Measurements from ENCODE around the gene COMMD9.
A peak's percentile ranks its signal among the peaks of the same experiment; 100 is the strongest.
"Not testable (repeated sequence)": the region's sequence is repeated elsewhere in the genome, so short reads cannot be mapped to it uniquely, and the experiment has no call there.

Gene COMMD9

GRCh38 chr11:36289226-36289852, at the start of gene COMMD9:
COMMD9 (minus strand) TSS chr11:36289424; CDS start chr11:36289412, 12 bp downstream.
- Histone ChIP-seq H3K36me3 (ENCODE audit: insufficient read depth, low read length) (no peaks in the 10 kb centered on the region), H3K4me1 (ENCODE audit: insufficient read depth, low read length) (peaks cover 9% of the 10 kb centered on the region), H3K4me3 (ENCODE audit: low read length) (peak within 1 kb of the TSS; percentile 76), H3K27me3 (ENCODE audit: insufficient read depth, low read length) (no peaks in the 10 kb centered on the region), H3K9me3 (ENCODE audit: low read length) (no peaks in the 10 kb centered on the region), H2AFZ (ENCODE audit: low read depth, low read length) (peak within 1 kb of the TSS; percentile 62)

DNA sequence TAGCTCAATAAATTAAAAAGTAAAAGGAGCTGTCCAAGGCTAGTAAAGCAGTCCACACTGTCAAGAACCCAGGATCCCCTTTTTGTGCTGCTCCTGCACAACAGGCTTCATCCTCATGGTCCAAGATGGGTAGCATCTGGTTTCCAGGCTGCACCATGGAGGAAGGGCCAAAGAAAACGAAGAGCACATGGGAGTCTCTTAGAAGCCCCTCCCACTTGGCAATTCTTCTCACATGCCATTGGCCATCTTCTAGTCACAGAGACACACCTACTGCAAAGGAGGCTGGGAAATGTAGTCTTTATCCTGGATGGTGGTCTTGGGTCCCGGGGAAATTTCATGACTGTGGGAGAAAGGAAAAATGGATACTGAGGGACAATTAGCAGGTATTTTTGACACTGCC, 44.7 kb upstream of the COMMD9 start:
- Histone ChIP-seq H3K9me3 (ENCODE audit: low read length) (no peaks in the 10 kb centered on the region), H3K4me1 (ENCODE audit: insufficient read depth, low read length) (no peaks in the 10 kb centered on the region), H3K27me3 (ENCODE audit: insufficient read depth, low read length) (no peaks in the 10 kb centered on the region), H3K4me3 (ENCODE audit: low read length) (no peak overlapping the region), H2AFZ (ENCODE audit: low read depth, low read length) (no peak overlapping the region), H3K36me3 (ENCODE audit: insufficient read depth, low read length) (no peaks in the 10 kb centered on the region)

DNA sequence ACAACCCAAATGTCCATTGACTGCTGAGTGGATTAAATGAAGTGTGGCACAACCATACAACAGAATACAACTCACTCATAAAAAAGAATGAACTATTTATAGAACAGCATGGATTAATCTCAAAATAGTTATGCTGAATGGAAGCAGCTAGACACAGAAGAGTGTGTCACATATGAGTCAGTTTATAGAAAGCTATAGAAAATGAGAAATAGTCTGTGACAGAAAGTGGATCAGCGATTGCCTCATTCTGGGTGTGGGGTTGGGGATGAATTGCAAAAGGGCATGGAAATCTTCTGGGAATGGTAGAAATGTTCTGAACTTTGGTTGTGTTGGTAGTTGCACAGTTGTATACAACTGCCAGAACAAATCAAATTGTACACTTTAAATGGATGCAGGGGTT, 44.2 kb upstream of the COMMD9 start:
- Histone ChIP-seq H3K4me1 (ENCODE audit: insufficient read depth, low read length) (no peaks in the 10 kb centered on the region), H3K36me3 (ENCODE audit: insufficient read depth, low read length) (no peaks in the 10 kb centered on the region), H2AFZ (ENCODE audit: low read depth, low read length) (no peak overlapping the region), H3K9me3 (ENCODE audit: low read length) (no peaks in the 10 kb centered on the region), H3K27me3 (ENCODE audit: insufficient read depth, low read length) (no peaks in the 10 kb centered on the region), H3K4me3 (ENCODE audit: low read length) (no peak overlapping the region)

GRCh38 chr11:36330411-36330810, 41.2 kb upstream of the COMMD9 start:
- Histone ChIP-seq H2AFZ (ENCODE audit: low read depth, low read length) (no peak overlapping the region), H3K27me3 (ENCODE audit: insufficient read depth, low read length) (no peaks in the 10 kb centered on the region), H3K4me1 (ENCODE audit: insufficient read depth, low read length) (no peaks in the 10 kb centered on the region), H3K36me3 (ENCODE audit: insufficient read depth, low read length) (no peaks in the 10 kb centered on the region), H3K9me3 (ENCODE audit: low read length) (no peaks in the 10 kb centered on the region), H3K4me3 (ENCODE audit: low read length) (no peak overlapping the region)

- H2AFZ ChIP-seq (ENCODE audit: low read depth, low read length) = no peak overlapping the region
- no peaks in the 10 kb centered on the region for H3K36me3 ChIP-seq (ENCODE audit: insufficient read depth, low read length)
- H3K4me3 ChIP-seq (ENCODE audit: low read length) = no peak overlapping the region
- H3K9me3 ChIP-seq (ENCODE audit: low read length) = no peaks in the 10 kb centered on the region
- H3K27me3 ChIP-seq (ENCODE audit: insufficient read depth, low read length) = no peaks in the 10 kb centered on the region
- H3K4me1 ChIP-seq (ENCODE audit: insufficient read depth, low read length) = no peaks in the 10 kb centered on the region
These were observed 39.9 kb upstream of the COMMD9 start for GRCh38 chr11:36328966-36329673.

GRCh38 chr11:36326524-36327419, 37.5 kb upstream of the COMMD9 start:
- no peaks in the 10 kb centered on the region for H3K36me3 ChIP-seq (ENCODE audit: insufficient read depth, low read length)
- no peaks in the 10 kb centered on the region for H3K4me1 ChIP-seq (ENCODE audit: insufficient read depth, low read length)
- no peak overlapping the region for H2AFZ ChIP-seq (ENCODE audit: low read depth, low read length)
- H3K27me3 ChIP-seq (ENCODE audit: insufficient read depth, low read length) = no peaks in the 10 kb centered on the region
- H3K4me3 ChIP-seq (ENCODE audit: low read length) = no peak overlapping the region
- no peaks in the 10 kb centered on the region for H3K9me3 ChIP-seq (ENCODE audit: low read length)

DNA sequence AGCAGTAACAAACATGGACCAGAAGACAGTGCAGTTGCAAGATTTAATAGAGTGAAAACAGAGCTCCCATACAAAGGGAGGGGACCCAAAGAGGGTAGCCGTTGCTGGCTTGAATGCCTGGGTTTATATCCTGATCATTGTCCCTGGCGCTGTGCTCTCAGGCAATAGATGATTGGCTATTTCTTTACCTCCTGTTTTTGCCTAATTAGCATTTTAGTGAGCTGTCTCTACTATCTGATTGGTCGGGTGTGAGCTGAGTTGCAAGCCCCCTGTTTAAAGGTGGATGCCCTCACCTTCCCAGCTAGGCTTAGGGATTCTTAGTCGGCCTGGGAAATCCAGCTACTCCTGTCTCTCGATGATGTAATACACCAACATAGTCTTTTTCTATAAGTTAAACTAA, 36.2 kb upstream of the COMMD9 start:
- not testable (repeated sequence) for H3K9me3 ChIP-seq (ENCODE audit: low read length); H2AFZ ChIP-seq (ENCODE audit: low read depth, low read length); H3K4me1 ChIP-seq (ENCODE audit: insufficient read depth, low read length); H3K4me3 ChIP-seq (ENCODE audit: low read length); H3K27me3 ChIP-seq (ENCODE audit: insufficient read depth, low read length); H3K36me3 ChIP-seq (ENCODE audit: insufficient read depth, low read length)

- H3K9me3 ChIP-seq (ENCODE audit: low read length); H3K36me3 ChIP-seq (ENCODE audit: insufficient read depth, low read length); H3K27me3 ChIP-seq (ENCODE audit: insufficient read depth, low read length); H3K4me1 ChIP-seq (ENCODE audit: insufficient read depth, low read length); H2AFZ ChIP-seq (ENCODE audit: low read depth, low read length); H3K4me3 ChIP-seq (ENCODE audit: low read length): not testable (repeated sequence)
These were observed 35.7 kb upstream of the COMMD9 start for GRCh38 chr11:36324956-36325355.

- no peaks in the 10 kb centered on the region for H3K27me3 ChIP-seq (ENCODE audit: insufficient read depth, low read length)
- no peaks in the 10 kb centered on the region for H3K9me3 ChIP-seq (ENCODE audit: low read length)
- no peaks in the 10 kb centered on the region for H3K36me3 ChIP-seq (ENCODE audit: insufficient read depth, low read length)
- H2AFZ ChIP-seq (ENCODE audit: low read depth, low read length) = no peak overlapping the region
- H3K4me1 ChIP-seq (ENCODE audit: insufficient read depth, low read length) = peaks cover 11% of the 10 kb centered on the region
- no peak overlapping the region for H3K4me3 ChIP-seq (ENCODE audit: low read length)
These were observed 28.8 kb upstream of the COMMD9 start for GRCh38 chr11:36317992-36318391.

- Histone ChIP-seq H3K4me1 (ENCODE audit: insufficient read depth, low read length) (peaks cover 13% of the 10 kb centered on the region), H2AFZ (ENCODE audit: low read depth, low read length) (no peak overlapping the region), H3K27me3 (ENCODE audit: insufficient read depth, low read length) (no peaks in the 10 kb centered on the region), H3K9me3 (ENCODE audit: low read length) (no peaks in the 10 kb centered on the region), H3K4me3 (ENCODE audit: low read length) (no peak overlapping the region), H3K36me3 (ENCODE audit: insufficient read depth, low read length) (no peaks in the 10 kb centered on the region)
These were observed 26.8 kb upstream of the COMMD9 start for GRCh38 chr11:36316049-36316448.

DNA sequence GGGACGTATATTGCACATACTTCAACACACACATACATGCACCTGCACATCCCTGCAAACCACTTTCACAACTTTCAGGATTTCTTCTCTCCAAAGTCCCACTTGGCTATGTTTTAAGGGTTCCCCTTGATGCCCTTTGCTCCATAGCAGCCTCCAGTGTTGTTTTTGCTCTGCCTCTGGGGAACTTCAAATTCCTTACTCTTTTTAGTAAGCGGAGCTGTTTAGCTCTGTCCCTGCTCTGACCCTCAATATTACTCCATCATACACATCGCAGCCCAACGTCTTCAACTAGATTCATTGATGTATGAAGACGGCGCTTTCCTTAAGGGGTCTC, 25.2 kb upstream of the COMMD9 start:
- no peaks in the 10 kb centered on the region for H3K9me3 ChIP-seq (ENCODE audit: low read length)
- no peaks in the 10 kb centered on the region for H3K36me3 ChIP-seq (ENCODE audit: insufficient read depth, low read length)
- no peak overlapping the region for H3K4me3 ChIP-seq (ENCODE audit: low read length)
- peaks cover 13% of the 10 kb centered on the region for H3K4me1 ChIP-seq (ENCODE audit: insufficient read depth, low read length)
- H3K27me3 ChIP-seq (ENCODE audit: insufficient read depth, low read length) = no peaks in the 10 kb centered on the region
- H2AFZ ChIP-seq (ENCODE audit: low read depth, low read length) = no peak overlapping the region

- peaks cover 13% of the 10 kb centered on the region for H3K4me1 ChIP-seq (ENCODE audit: insufficient read depth, low read length)
- H3K36me3 ChIP-seq (ENCODE audit: insufficient read depth, low read length) = no peaks in the 10 kb centered on the region
- H3K4me3 ChIP-seq (ENCODE audit: low read length) = no peak overlapping the region
- no peak overlapping the region for H2AFZ ChIP-seq (ENCODE audit: low read depth, low read length)
- H3K9me3 ChIP-seq (ENCODE audit: low read length) = no peaks in the 10 kb centered on the region
- no peaks in the 10 kb centered on the region for H3K27me3 ChIP-seq (ENCODE audit: insufficient read depth, low read length)
These were observed 24.7 kb upstream of the COMMD9 start for GRCh38 chr11:36313750-36314433.
